Breast epithelium (tissue), 3 donors: ENCODE results near the gene ABCA8.

Source experiments
- CTCF ChIP-seq, 3 donors: fragments of 450-650 bp; IDR thresholded peaks; one replicate each; pipeline ENCODE4 v1.5.1; 2016 to 2017; ENCODE audit warnings: antibody characterized with exemption in 3 of 3, mild to moderate bottlenecking in 3 of 3, moderate library complexity in 3 of 3
- POLR2A ChIP-seq: fragments of 450-650 bp; IDR thresholded peaks from one replicate; pipeline ENCODE4 v1.6.1; 2016; ENCODE audit warnings: antibody characterized with exemption, mild to moderate bottlenecking, moderate library complexity
- POLR2AphosphoS5 ChIP-seq, 3 donors: sonication (generic); formaldehyde crosslinking; IDR thresholded peaks; one replicate each; pipeline ENCODE4 v1.6.1; 2017; ENCODE audit warnings: antibody characterized with exemption in 3 of 3

DNA sequence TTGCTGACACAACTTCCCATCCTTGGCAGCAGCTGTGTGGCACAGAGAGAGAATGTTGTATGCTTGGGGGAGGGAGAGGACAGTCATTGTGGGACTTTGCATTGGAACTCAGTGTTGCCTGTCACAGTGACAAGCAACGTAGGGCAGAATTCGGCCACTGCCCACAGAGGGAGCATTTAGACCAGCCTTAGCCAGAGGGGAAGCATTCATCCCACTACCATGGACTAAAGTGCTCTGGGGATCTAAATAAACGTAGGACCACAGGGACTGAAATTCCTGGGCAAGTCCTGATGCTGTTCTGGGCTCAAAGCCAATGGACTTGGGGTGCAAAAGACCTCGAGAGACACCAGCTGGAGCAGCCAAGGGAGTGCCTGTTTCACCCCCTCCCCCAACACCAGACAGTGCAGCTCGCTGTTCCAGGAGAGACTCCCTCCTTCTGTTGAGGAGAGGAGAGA is 44.9 kb downstream of the ABCA8 start:
- no peak for TF ChIP-seq CTCF (IDR thresholded peaks at IDR 0.05)
- TF ChIP-seq POLR2AphosphoS5 (IDR thresholded peaks at IDR 0.05): no peak
- no peak for TF ChIP-seq POLR2A
